SK-N-SH (cell line): ENCODE measurements around the gene BCAR3. TPM values are rescaled to one million over a fixed set of nuclear protein-coding genes. Genes with fewer than 3 reads are reported as not detected.

Experiments used
- CTCF ChIA-PET: fragments of 300-600, 350-600 bp; formaldehyde crosslinking; extraction: SDS; loops from one replicate; lab custom pipeline; 2021; lab: Yijun Ruan, JAX
- POLR2A ChIA-PET: fragments of 350-600 bp; sonication (Branson Sonifier 250); formaldehyde crosslinking; extraction: SDS; loops from one replicate; lab custom pipeline; 2020; ENCODE audit warnings: antibody characterized with exemption, inconsistent platforms; lab: Yijun Ruan, JAX
- DNase-seq: peaks from one replicate; pipeline ENCODE4 v3.0.0; 2012
- H2AFZ ChIP-seq: fragments of 200-600 bp; sonication (generic); 2 replicates; pipeline ENCODE4 v1.8.1; 2016; ENCODE audit warnings: antibody characterized with exemption, mild to moderate bottlenecking, low read depth
- H3F3A ChIP-seq: fragments of 200-600 bp; sonication (generic); replicated peaks from 2 replicates; pipeline ENCODE3; 2016; ENCODE audit warnings: antibody characterized with exemption, mild to moderate bottlenecking; ENCODE audit not compliant: insufficient read depth
- H3K27ac ChIP-seq, 2 experiments: fragments of 200-500 bp in 1 of 2; fragments of 200-600 bp in 1 of 2; sonication (Bioruptor generic) in 1 of 2; sonication (generic), shearing (Covaris generic) in 1 of 2; 2 replicates each; pipeline versions ENCODE4 v1.5.1 to v1.6.1; 2014 to 2016; ENCODE audit warnings: low read depth in 2 of 2, inconsistent platforms in 1 of 2, low read length in 1 of 2, mild to moderate bottlenecking in 1 of 2, mixed read lengths in 1 of 2
- H3K27me3 ChIP-seq: fragments of 200-600 bp; sonication (generic), shearing (Covaris generic); 2 replicates; pipeline ENCODE4 v1.6.1; 2016; ENCODE audit warnings: mixed run types; ENCODE audit not compliant: insufficient read depth
- H3K36me3 ChIP-seq, 2 experiments: fragments of 200-500 bp in 1 of 2; fragments of 200-600 bp in 1 of 2; sonication (Bioruptor generic) in 1 of 2; sonication (generic) in 1 of 2; replicated peaks in 1 of 2; 2 replicates each; pipeline versions ENCODE3 to v1.5.1; 2014 to 2016; ENCODE audit warnings: low read length in 1 of 2, mild to moderate bottlenecking in 1 of 2; ENCODE audit not compliant: insufficient read depth in 2 of 2, control insufficient read depth in 1 of 2
- H3K4me1 ChIP-seq, 2 experiments: fragments of 200-500 bp in 1 of 2; fragments of 200-600 bp in 1 of 2; sonication (Bioruptor generic) in 1 of 2; sonication (generic), shearing (Covaris generic) in 1 of 2; 2 replicates each; pipeline versions ENCODE4 v1.5.1 to v1.6.1; 2014 to 2016; ENCODE audit warnings: low read depth in 1 of 2, low read length in 1 of 2, mixed run types in 1 of 2; ENCODE audit not compliant: insufficient read depth in 2 of 2, control insufficient read depth in 1 of 2
- H3K4me2 ChIP-seq: fragments of 200-600 bp; sonication (generic), shearing (Covaris generic); 2 replicates; pipeline ENCODE4 v1.6.1; 2017; ENCODE audit warnings: mixed run types
- H3K4me3 ChIP-seq, 2 experiments: fragments of 200-500 bp in 1 of 2; fragments of 200-600 bp in 1 of 2; sonication (Bioruptor generic) in 1 of 2; sonication (generic), shearing (Covaris generic) in 1 of 2; 2 replicates each; pipeline versions ENCODE4 v1.5.1 to v1.8.1; 2014 to 2016; ENCODE audit warnings: low read depth in 2 of 2, inconsistent platforms in 1 of 2, low read length in 1 of 2, mild to moderate bottlenecking in 1 of 2, mixed read lengths in 1 of 2, moderate library complexity in 1 of 2
- H3K79me2 ChIP-seq: fragments of 200-600 bp; sonication (generic); 2 replicates; pipeline ENCODE4 v1.8.1; 2017; ENCODE audit warnings: mild to moderate bottlenecking; ENCODE audit not compliant: insufficient read depth
- H3K9ac ChIP-seq: fragments of 200-600 bp; sonication (generic); 2 replicates; pipeline ENCODE4 v1.6.1; 2017; ENCODE audit warnings: mixed run types
- H3K9me2 ChIP-seq: fragments of 200-600 bp; sonication (generic); 2 replicates; pipeline ENCODE4 v1.6.1; 2017; ENCODE audit warnings: mixed run types
- H3K9me3 ChIP-seq: fragments of 200-600 bp; sonication (generic); 2 replicates; pipeline ENCODE4 v1.6.1; 2017; ENCODE audit warnings: mixed run types, mild to moderate bottlenecking, moderate library complexity
- H4K20me1 ChIP-seq: fragments of 200-600 bp; sonication (generic); 2 replicates; pipeline ENCODE4 v1.6.1; 2017; ENCODE audit warnings: mild to moderate bottlenecking, mixed run types; ENCODE audit not compliant: insufficient read depth
- CTCF ChIP-seq: fragments of 200-600 bp; sonication (generic); IDR thresholded peaks from 2 replicates; pipeline ENCODE4 v1.6.1; 2017; ENCODE audit warnings: antibody characterized with exemption, mild to moderate bottlenecking, moderate library complexity
- FOXJ3 ChIP-seq: sonication (generic); formaldehyde crosslinking; IDR thresholded peaks from 2 replicates; pipeline ENCODE4 v1.5.1; 2020; ENCODE audit warnings: mild to moderate bottlenecking, missing genetic modification reagents
- FOXM1 ChIP-seq: IDR thresholded peaks from 2 replicates; pipeline ENCODE4 v1.4.0; 2012; ENCODE audit warnings: low read depth, mild to moderate bottlenecking
- IRF3 ChIP-seq: fragments of 150-350 bp; IDR thresholded peaks from 2 replicates; pipeline ENCODE4 v1.6.1; 2016; ENCODE audit warnings: mild to moderate bottlenecking, low read depth, low read length
- MXI1 ChIP-seq: IDR thresholded peaks from 2 replicates; pipeline ENCODE4 v1.6.1; 2012; ENCODE audit warnings: mild to moderate bottlenecking, low read depth, low read length, improper control_type of control experiment
- NFIC ChIP-seq: IDR thresholded peaks from 2 replicates; pipeline ENCODE4 v1.4.0; 2012; ENCODE audit warnings: borderline replicate concordance
- NRF1 ChIP-seq: IDR thresholded peaks from 2 replicates; pipeline ENCODE4 v1.6.1; 2012; ENCODE audit warnings: low read depth, mild to moderate bottlenecking, low read length
- PBX3 ChIP-seq: IDR thresholded peaks from 2 replicates; pipeline ENCODE4; 2012
- RFX5 ChIP-seq: IDR thresholded peaks from 2 replicates; pipeline ENCODE4 v1.6.1; 2012; ENCODE audit warnings: mild to moderate bottlenecking, improper control_type of control experiment, low read length
- TAF1 ChIP-seq: IDR thresholded peaks from 2 replicates; pipeline ENCODE4 v1.6.1; 2012; ENCODE audit warnings: low read depth, mild to moderate bottlenecking, low read length, moderate library complexity, borderline replicate concordance
- TEAD4 ChIP-seq: IDR thresholded peaks from 2 replicates; pipeline ENCODE4 v1.4.0; 2012; ENCODE audit warnings: mild to moderate bottlenecking, borderline replicate concordance; ENCODE audit not compliant: insufficient read depth
- WGBS: methylation state at CpG from one replicate; pipeline ENCODE4 v1.1.6; 2017; ENCODE audit warnings: low lambda C conversion rate; 5-methylcytosine and 5-hydroxymethylcytosine counted together
- polyA plus RNA-seq, 3 experiments: library from polyadenylated mRNA; depleted of rRNA; stranded (reverse); fragments of >200 nt; gene quantifications; 2 replicates each; pipeline ENCODE4 v1.2.3, GENCODE V29; 2012

Gene BCAR3
- polyA plus RNA-seq, 1 of the 3 experiments (the other 2 are of a cell fraction), result 58.4 TPM

- H3K27ac ChIP-seq, result peak overlapping the region in 1 of 2 experiments; percentile 98; a peak in 2 of 4 replicates
- 84% methylated on average over 3 of the region's 3 CpGs for WGBS
- no peaks in the 10 kb centered on the region for H3K9me3 ChIP-seq
- H3K4me1 ChIP-seq, result peaks cover 23 to 33% of the 10 kb centered on the region in 2 experiments
- peaks cover 96% of the 10 kb centered on the region for H3K79me2 ChIP-seq
- H3K4me3 ChIP-seq, result no peak overlapping the region
- ChIA-PET CTCF (interaction anchor here (0.6 to 28.6 kb wide), 54 partner anchors 10 to 397 kb away, joined by 3 to 591 read pairs (median 5); partner anchors contain the start of genes BCAR3 and GCLM), POLR2A (interaction anchor here (1.3 kb wide), 1 partner anchor 216 kb away, joined by 3 read pairs; no protein-coding TSS in a partner anchor)
- peaks cover 0 to 48% of the 10 kb centered on the region in 2 experiments for H3K36me3 ChIP-seq
- H3K9me2 ChIP-seq, result no peaks in the 10 kb centered on the region
- H4K20me1 ChIP-seq, result peaks cover 4% of the 10 kb centered on the region; the same call in 1 of the 2 replicates
- H2AFZ ChIP-seq, result no peak overlapping the region
- H3K9ac ChIP-seq, result no peak overlapping the region
- H3K27me3 ChIP-seq, result no peaks in the 10 kb centered on the region
- no peak for DNase-seq
- peaks cover 77% of the 10 kb centered on the region for H3F3A ChIP-seq
- H3K4me2 ChIP-seq, result no peak overlapping the region
- TF ChIP-seq FOXM1 (no peak), PBX3 (no peak), TAF1 (no peak), NRF1 (no peak), RFX5 (no peak), IRF3 (no peak), FOXJ3 (no peak), NFIC (no peak), MXI1 (no peak), TEAD4 (no peak), CTCF (no peak)
These were observed 51.5 kb downstream of the BCAR3 start for GRCh38 chr1:93630168-93630567.
